NT2/D1 (cell line): ENCODE data around the gene WDFY4.

ENCODE experiments used
- SUZ12 ChIP-seq: IDR thresholded peaks from 2 replicates; pipeline ENCODE4 v1.6.1; 2011; ENCODE audit not compliant: insufficient read length, insufficient read depth; ENCODE audit errors: extremely low read depth
- YY1 ChIP-seq: IDR thresholded peaks from 2 replicates; pipeline ENCODE4 v1.6.1; 2011; ENCODE audit not compliant: insufficient read length, insufficient read depth
- ZNF274 ChIP-seq: IDR thresholded peaks from 2 replicates; pipeline ENCODE4 v1.6.1; 2011; ENCODE audit warnings: mild to moderate bottlenecking, low read depth, low read length

GRCh38 chr10:48773580-48773979, 88.9 kb downstream of the WDFY4 start:
- TF ChIP-seq YY1, result no peak
- TF ChIP-seq ZNF274, result no peak
- TF ChIP-seq SUZ12, result no peak
